Measurements from ENCODE around the gene REXO1. TPM values are rescaled to one million over a fixed set of nuclear protein-coding genes. Genes with fewer than 3 reads are reported as not detected.
A peak's percentile ranks its signal among the peaks of the same experiment; 100 is the strongest.

REXO1 gene
- polyA plus RNA-seq, 12 donors, result 14.7 to 39.3 (median 17.3) TPM; not detected in 1

DNA sequence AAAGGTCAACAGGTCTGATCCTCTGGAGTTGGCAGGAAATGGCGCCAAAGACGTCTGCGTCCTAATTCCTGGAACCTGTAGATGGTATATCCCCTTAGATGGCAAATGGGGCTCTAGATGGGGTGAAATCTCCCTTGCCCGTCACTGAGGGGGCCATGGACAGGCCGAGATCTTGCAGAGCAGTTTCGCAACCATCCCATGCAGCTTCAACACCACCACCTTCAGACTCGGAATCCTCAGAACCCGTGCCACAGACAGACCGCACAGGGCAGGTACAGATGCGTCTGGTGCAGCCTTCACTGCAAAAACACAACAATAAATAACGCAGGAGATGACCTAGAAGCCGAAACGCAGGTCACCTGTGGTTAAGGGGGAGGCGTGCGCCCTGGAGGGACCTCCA, 17.7 kb downstream of the REXO1 start:
- no peak for DNase-seq

DNA sequence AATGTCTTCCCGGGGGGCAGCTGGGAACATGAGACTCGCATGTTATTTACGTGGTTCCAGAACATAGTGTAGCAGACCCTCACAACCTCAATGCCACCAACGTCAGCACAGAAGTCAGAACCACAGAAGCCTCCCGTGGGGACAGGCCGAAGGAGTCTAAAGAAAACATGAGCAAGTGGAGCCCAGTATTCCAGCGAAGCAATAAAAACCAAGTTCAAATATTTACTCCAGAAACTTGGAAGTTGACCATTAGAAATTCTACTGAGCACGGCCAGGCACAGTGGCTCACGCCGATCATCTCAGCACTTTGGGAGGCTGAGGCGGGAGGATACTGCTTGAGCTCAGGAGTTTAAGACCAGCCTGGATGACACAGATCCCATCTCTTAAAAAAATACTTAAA, 18.3 kb downstream of the REXO1 start:
- no peak for DNase-seq

DNA sequence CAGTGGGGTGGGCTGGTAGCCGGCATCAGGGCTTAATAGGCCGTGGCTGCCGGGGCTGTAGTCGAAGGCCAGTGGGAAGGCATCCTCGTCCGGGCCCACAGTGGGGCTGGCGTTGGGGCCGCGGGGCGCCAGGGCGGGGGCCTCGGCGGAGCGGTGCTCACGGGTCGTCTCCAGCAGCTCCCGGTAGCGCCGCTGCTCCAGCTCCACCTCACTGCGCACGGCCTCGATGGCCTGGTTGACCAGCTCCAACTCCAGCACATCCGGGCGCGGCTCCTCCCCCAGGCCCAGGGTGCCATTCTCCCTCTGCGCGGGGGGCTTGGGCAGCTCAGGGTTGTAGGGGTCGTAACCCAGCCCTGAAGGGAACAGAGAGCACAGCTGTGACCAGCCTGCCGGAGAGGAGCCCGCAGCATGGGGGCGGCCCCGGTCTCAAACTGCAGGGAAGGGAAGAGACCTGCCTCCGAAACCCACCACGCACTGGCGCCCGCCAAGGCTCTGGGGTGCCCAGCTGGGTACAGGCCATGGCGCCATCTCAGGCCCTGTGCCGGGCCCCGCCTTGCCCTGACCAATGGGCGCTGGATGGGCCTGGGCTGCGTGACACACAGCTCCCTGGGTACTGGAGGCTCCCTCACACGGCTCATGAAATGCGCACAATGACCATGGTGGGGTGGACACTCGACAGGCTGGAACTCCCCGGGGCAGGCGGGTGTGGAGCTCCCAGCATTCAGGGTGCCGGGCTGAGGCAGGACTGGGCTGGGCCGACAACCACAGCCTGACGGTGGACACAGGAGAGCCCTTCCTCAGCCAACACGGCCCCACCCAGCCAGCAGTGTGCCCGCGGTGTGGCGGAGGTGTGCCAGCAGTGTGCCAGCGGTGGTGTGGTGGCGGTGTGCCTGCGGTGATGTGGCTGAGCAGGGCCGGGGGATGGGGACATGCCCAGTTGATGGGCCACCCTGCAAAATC, 19.7 kb downstream of the REXO1 start:
- DNase-seq, result no peak

DNA sequence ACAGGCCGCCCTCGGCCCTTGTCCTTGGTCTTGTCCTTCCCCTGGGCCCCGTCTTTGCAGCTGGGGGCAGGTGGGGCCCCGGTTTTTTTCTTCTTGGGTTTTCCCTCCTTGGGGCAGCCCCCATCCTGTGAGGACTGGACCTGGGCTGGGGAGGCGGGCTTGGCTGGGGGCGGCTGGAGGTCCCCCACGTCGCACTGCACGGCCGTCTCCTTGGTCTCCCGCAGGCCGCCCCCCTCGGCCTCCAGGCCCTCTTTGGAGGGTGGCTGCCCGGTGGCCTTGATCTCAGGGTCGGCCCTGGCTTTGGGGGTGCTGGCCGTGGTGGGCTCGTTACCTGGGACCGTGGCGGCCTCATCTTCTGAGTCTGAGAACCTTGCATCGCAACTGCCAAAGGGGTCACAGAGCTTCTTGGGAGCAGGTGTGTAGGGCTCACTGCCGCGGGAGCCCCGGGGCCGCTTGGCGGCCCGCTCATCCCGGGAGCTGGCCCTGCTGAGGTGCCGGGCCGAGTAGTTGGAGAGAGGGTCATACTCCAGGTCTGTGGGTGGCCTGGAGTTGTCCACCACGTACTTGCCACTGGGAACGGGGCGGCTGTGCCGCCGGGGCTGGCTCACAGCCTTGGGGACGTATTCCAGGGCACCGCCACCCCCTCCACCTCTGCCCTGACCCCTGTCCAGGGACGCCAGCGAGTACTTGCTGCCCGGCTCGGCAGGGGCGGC, 20.6 kb downstream of the REXO1 start:
- DNase-seq, result no peak

DNA sequence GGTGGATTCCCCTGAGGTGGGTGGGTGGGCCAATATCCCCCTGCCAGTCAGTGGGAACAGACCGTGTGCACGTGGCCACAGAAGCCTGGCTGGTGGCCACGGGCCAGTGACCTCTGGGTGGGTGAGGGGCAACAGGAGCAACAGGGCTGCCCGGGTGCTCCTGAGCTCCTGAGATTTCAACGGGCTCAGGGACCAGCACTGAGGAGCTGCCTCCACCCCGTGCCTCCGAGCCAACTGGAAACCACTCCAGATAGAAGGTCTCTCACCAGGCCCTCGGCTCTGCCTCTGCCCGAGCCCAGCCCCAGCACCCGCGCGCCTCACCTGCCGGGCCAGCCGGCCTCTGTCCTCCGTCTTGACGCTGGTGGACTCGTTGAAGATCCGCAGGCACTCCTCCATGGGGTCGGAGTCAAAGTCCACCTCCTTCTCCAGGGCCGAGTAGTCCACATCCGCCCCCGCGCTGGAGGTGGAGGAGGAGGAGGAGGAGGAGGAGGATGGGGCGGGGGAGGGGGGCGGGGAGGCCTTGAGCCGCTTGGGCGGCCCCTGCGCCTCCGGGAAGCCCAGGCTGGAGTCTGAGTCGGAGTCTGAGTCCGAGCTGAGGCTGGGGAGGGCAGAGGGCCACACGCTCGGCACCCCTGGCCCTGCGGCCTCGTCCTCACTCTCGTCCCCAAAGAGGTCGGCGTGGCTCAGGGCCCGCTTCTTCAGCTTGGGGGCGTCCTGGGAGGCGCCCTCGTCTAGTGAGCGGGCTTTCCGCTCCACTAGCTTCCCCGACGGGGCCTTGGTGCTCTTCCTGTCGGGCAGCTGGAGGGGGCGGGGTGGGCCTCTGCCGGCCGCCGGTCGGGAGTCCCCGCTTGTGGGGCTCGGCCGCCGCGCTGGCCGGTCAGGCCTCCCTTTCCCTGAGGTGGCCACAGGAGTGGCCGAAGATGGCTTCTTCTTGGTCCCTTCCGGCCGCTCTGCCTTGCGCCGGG, 21.4 kb downstream of the REXO1 start:
- no peak for DNase-seq

DNA sequence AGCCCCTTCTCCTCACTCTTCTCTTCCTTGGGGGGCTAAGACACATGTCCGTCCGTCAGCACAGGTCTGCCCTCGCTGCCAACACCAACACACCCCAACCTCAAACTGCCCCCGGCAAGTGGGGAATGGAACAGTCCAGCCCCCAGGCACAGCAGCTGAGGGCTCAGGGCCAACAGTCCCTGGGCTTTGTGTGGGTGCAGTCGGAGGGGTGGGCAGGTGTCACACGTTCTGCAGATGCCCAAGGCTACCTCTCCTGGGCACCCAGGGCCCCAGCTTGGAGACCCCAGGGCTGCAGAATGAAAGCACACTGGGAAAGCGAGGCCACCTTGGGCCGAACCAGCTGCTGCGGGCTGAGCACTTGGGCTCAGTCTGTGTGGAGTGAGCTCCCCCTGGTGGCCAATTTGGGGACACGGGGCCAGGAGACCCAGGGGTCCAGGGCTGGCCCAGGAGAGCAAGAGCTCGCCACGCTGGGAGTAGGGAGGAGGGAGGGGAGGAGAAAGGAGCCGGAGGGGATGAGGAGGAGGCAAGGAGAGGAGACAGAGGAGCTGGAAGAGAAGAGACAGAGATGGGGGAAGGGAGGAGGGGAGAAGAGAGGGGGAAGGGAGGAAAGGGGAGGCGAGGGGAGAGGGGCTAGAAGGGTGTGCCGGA, 22.2 kb downstream of the REXO1 start:
- peak; percentile 76 for DNase-seq

DNA sequence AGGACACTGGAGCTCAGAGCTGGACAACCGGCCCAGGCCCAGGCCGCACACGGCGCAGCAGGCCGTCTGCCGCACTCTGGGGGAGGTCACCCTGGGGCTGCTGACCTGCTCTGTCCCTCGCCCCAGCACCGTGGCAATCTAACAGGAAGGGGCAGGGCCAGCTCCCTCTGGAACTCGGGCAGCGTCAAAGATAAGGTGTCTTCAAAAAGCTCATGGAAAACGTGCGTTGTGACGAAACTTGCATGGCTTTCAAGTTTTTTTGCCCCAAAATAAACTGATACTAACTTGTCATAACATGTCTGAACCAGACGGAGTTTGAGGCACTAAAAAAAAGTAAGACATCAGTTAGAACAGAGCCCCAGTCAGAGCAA, 24.0 kb downstream of the REXO1 start:
- no peak for DNase-seq

DNA sequence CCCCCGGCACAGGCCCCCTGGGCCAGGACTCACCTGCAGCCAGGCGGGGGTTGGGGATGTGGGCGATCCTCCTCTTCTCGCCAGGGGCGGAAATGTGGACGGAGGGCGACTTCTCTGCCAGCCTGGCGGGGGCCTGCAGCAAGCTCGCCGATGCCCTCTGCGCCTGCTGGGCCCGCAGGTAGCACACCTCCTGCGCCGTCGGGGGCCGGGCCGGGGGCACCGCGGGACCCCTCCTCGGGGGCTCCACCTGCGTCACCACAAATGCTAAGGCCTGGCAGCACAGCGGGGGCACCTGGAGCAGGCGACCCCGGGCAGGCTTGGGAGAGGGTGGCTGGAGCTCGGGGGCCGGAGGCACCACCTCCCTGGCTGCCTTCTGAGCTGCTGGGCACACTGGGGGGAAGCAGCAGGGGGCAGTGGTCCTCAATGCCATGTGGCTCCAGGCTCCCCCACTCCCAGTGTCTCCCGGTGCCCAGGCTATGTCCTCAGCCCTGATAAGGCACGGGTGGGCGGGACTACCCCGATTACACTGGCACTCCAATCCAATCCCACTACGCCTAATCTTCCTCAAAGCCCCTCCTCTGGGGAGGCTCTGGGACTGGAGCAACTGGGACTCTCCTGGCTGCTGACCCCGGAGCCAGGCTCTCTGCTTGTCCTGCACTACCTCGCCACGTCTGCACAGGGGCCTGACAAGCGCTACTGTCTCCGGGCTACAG, 24.6 kb downstream of the REXO1 start:
- DNase-seq, result no peak

DNA sequence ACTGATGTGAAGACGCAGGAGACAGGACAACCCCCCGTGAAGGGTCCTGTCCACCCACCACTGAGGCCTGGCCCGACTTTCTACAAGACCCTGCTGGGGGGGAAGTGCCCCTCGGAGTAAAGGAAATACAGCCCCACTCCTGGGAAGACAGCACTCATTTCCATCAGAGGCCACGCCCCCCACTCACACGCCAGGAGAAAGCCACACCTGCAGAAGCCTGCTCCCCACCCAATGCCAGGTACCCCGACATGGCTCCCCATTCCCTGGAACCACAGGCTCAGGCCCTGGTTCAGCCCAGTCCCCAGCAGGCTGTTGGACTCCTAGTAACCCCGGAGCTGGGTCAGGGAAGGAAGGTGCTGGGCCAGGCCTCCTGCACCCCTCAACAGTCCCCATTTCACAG, 25.3 kb downstream of the REXO1 start:
- no peak for DNase-seq

DNA sequence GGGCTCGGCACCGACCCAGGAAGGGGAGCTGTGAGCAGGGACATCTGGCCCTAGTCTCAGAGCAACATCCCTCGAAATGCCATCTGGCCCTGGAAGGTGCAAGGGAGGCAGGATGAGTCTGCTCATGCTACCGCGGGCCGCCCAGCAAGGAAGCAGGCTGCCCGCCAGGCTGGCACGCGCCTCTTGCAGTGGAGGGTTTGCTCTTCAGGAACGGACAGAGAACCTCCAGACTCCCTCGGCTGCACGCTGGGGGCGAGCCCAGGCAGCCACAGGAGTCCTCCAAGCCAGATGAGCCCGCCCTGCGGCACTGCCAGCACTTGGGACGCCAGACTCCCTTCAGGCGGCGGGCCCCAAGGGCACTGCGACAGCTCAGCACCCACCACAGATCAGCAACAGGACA, 26.1 kb downstream of the REXO1 start:
- DNase-seq, result no peak

DNA sequence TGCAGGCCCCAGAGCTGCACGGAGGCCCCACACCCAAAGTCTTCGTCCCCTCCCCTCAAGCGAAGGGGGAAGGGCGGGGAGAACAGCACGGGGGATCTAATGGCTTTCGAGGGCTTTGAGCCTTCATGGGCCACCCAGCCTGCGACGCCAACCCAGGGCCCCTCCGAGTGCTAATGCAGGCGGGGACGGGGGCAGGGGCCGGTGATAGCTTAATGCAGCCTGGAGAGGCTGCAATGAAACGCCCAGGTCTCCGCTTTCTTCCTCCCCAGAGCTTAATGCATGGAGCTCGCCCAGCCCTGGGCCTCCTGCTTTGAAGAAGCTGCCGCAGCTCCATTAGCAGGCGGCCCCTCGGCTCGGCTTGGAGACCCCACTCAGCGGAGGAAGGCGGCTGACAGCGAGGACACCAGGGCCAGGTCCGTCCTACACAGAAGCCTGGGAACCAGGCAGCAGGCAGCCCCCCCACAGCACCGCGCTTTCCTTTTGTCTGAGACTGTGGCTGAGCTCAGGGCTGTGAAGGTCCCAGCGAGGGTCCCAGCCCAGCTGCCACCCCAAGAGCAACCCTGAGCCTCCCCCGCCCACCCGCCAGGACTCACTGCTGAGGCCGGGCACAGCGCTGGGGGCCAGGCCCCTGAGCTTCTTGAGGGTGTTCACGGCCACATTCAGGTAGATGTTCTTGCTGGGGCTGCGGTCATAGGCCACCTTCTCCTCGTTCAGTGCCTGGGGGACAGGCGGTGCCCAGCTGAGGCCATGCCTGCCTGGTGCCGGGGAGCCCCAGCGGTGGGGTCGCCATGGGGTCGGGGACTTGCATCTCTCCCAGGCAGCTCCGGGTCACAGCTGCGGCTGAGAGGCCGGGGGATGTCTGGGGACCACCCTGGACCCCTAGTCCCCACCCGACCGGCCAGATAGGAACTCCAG, 28.7 kb downstream of the REXO1 start:
- DNase-seq, result no peak

DNA sequence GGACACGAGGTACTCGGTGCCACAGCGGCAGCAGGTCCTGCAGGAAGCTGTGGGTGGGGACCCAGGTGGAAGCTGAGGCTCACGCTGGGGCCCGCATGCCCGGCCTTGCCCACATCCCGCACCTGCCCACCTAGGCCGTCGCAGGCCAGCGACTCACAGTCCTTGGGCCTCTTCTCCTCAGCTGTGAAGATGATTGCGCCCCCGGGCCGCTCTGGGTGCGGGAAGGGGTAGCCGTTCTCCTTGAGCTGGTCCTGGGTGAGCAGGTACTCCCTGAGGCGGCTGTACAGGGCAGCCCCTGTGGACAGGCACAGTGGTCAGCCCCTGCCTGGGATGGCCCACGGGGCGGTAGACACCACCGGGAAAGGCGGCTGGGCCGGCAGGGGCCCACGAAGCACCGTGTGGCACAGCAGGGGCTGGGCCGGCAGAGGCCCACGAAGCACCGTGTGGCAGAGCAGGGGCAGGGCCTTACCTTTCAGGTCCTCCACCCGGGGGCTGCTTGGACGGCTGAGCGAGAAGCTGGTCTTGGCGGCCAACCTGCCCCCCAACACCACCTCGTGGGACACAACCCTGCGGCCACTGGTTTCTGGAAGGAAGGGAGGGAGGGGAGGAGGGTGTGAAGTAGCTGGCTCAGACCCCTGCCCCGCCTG, 29.6 kb downstream of the REXO1 start:
- DNase-seq, result no peak

DNA sequence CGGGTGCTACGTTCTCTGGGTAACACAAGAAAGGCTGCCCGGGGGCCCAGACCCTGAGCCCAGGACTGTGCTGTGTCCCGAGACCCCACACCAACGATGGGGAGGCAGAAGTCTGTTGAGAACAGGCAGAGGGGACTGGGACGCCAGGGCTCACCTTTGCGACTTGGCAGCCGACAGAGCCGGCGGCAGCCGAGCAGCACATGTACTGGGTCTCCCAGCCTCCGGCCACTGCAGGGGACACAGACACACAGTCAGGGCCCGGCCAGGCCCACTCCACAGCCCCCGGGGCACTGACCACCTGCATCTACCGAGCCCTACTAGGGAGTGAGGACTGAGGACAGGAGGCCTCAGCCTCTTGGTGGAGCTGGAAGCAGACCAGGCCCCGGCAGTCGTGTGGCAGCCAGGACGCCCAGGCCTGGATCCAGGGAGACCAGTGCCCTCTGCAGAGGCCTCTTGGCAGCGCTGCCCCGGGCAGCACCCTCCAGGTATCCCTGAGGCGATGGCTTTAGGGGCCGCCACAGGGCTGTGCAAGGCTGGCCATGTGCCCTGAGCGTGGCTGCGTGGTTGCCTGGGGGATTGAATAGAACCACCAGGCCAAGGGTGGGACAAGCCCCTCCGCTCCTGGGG, 30.6 kb downstream of the REXO1 start:
- DNase-seq, result no peak

DNA sequence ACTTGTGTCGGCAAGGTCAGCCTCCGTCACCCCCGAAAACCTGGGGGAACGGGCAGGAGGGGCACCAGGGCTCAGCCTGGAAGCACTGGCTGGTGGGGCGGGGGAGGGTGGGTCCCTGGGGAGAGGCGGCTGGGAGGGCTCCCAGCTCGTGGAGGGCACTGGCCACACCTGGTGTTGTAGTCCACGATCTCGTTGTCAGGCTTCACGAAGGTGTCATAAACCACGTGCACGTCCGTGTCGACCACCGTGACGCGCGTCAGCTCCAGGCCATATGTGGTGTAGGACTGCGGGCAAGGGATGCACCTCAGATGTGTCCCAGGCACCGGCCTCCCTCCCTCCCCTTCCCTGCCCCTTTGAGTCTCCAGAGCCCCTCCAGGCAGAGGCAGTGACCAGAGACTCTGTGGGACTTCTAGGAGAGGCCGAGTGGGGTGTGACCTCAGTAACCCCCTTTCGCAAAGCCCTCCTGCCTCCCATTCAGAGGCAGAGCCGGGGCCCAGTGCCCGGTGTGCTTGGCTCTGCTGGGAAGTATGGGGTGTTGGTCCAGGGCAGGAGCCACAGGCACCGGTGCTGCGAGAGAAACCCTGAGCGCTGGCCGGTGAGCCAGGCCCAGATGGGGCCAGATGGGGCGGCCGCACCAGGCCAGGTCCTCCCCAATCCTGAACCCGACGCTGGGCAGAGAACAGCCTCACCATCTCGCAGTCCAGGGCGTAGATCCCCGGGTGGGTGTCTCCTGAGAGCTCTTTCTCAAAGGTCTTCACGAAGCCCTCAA, 31.6 kb downstream of the REXO1 start:
- no peak for DNase-seq

DNA sequence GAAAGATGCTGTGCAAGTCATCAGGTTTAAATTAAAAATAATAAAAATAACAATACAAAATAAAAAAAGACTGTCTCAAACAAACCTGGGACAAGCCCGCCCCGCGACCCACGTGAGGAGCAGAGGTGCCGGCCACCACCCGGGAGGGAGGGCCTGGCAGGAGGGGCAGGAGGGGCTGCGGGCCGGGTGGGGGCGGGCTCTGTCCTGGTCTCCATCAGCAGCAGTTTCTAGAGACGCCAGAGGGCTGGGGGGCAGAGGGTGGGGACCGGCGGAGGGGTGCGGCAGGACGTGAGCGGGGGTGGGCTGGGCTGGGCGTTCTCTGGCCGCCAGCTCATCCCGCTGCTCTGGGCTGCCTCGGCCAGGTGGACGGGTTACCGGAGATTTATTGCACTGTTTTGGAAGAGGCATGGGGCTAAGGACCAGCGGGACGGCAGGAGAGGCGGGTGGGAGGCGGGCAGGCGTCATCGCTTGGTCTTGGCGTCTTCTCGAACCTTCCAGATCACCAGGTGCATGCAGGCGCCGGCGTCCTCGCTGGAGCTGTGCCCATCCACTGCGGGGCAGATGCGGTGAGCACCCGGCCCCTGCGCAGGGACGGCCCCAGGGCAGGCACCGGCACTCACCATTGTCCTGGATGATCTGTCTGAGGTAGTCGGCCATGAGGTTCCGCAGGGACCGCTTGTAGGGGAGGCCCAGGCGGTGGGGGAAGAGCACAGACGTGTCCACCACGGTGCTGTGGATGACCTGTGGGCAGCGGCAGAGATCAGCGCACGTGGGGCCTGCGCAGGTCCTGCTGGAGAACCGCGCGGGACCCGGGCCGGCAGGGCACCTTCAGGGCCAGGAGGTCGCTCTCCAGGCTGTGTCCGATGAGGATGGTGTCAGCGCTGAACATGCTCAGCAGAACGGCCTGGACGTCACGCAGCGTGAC, 32.4 kb downstream of the REXO1 start:
- no peak for DNase-seq

DNA sequence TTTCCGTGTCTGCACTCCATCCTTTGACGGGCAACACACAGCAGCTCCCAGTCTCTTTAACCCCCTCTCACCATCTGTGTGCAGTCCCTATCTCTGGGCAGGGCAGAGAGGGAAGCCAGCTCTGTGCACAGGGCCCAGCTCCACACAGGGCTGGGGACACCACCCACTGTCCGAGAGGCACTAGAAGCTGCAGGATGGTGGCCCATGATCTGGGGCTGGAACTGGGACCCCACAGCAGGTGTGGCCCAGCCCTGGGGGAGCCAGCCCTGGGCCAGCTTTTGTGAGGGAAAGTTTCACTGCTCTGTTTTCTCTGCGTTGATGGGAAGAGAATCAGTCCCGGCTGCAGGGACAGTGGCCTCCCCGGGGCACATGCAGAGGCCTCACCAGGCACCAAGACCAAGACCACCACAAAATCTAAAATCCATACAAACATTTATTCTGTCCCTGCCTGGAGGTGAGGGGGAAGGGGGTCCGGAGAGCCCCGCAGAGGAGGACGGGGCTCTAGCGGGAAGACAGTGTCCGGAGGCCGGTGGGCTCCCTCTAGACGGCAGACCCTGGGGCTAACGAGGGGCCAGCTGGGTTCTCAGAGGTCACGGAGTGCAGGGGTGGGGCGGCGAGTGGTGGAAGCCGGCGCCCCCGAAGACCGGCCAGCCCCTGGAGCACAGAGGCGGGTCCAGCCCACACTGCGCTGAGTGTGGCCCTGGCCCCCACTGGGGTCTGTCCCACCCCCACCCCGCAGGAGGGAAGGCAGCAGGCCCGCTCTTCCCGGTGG, 33.3 kb downstream of the REXO1 start:
- no peak for DNase-seq
